Measurements from ENCODE around the gene MED13L. TPM values are rescaled to one million over a fixed set of nuclear protein-coding genes. Genes with fewer than 3 reads are reported as not detected.

MED13L gene
- total RNA-seq, 1 experiment from 2014 or later: 94.1 TPM

- no peaks in the 10 kb centered on the region for H3K27me3 ChIP-seq (replicated peaks; ENCODE audit: insufficient read depth, low read depth, low read length, poor library complexity)
- peak overlapping the region; percentile 36 for H3K4me3 ChIP-seq (ENCODE audit: low read depth, low read length, poor library complexity, severe bottlenecking)
- TF ChIP-seq CTCF (conservative IDR thresholded peaks at IDR 0.05; ENCODE audit: low read depth, low read length) (no peak), EZH2 (IDR thresholded peaks at IDR 0.05; ENCODE audit: borderline replicate concordance, low read depth, low read length, poor library complexity, severe bottlenecking) (no peak)
- H3K9me3 ChIP-seq (ENCODE audit: low read depth, low read length, poor library complexity, severe bottlenecking): no peaks in the 10 kb centered on the region
- ChIA-PET CTCF (no interaction called here), POLR2A (ENCODE audit: low non-redundant PET) (interaction anchor here (0.5 kb wide), 1 partner anchor 125 kb away, joined by 4 read pairs; no protein-coding TSS in a partner anchor)
- H3K4me1 ChIP-seq (ENCODE audit: insufficient read depth, low read length, poor library complexity, severe bottlenecking): peaks cover 76% of the 10 kb centered on the region
- peak overlapping the region; percentile 22 for H3K27ac ChIP-seq (ENCODE audit: low read depth, low read length, poor library complexity, severe bottlenecking)
- intact Hi-C loops (cut with micrococcal nuclease; ENCODE audit: unreplicated experiment): loop anchor here (5.0 kb wide), 1 partner anchor 105 kb away; no protein-coding TSS in a partner anchor
- peak; percentile 65 for DNase-seq (ENCODE audit: low spot score)
- H3K36me3 ChIP-seq (ENCODE audit: insufficient read depth, low read length, poor library complexity, severe bottlenecking): no peaks in the 10 kb centered on the region
- no TSS peak for BruUV-seq (replicated peaks)
These were observed 154.9 kb downstream of the MED13L start for GRCh38 chr12:116122628-116123027.

GRCh38 chr12:116121453-116121871, 156.0 kb downstream of the MED13L start:
- no peak for DNase-seq (ENCODE audit: low spot score)
- no peaks in the 10 kb centered on the region for H3K36me3 ChIP-seq (ENCODE audit: insufficient read depth, low read length, poor library complexity, severe bottlenecking)
- intact Hi-C loops (cut with micrococcal nuclease; ENCODE audit: unreplicated experiment): loop anchor here (5.0 kb wide), 1 partner anchor 104 kb away; no protein-coding TSS in a partner anchor
- H3K9me3 ChIP-seq (ENCODE audit: low read depth, low read length, poor library complexity, severe bottlenecking): no peaks in the 10 kb centered on the region
- peaks cover 80% of the 10 kb centered on the region for H3K4me1 ChIP-seq (ENCODE audit: insufficient read depth, low read length, poor library complexity, severe bottlenecking)
- no TSS peak for BruUV-seq (replicated peaks)
- H3K27me3 ChIP-seq (replicated peaks; ENCODE audit: insufficient read depth, low read depth, low read length, poor library complexity): no peaks in the 10 kb centered on the region
- TF ChIP-seq CTCF (conservative IDR thresholded peaks at IDR 0.05; ENCODE audit: low read depth, low read length) (no peak), EZH2 (IDR thresholded peaks at IDR 0.05; ENCODE audit: borderline replicate concordance, low read depth, low read length, poor library complexity, severe bottlenecking) (no peak)
- peak overlapping the region; percentile 22 for H3K27ac ChIP-seq (ENCODE audit: low read depth, low read length, poor library complexity, severe bottlenecking)
- POLR2A ChIA-PET (ENCODE audit: low non-redundant PET): no interaction called here
- CTCF ChIA-PET: no interaction called here
- peak overlapping the region; percentile 25 for H3K4me3 ChIP-seq (ENCODE audit: low read depth, low read length, poor library complexity, severe bottlenecking)

GRCh38 chr12:116116650-116117424, 160.7 kb downstream of the MED13L start:
- H3K4me1 ChIP-seq (ENCODE audit: insufficient read depth, low read length, poor library complexity, severe bottlenecking): peaks cover 50% of the 10 kb centered on the region
- no peaks in the 10 kb centered on the region for H3K9me3 ChIP-seq (ENCODE audit: low read depth, low read length, poor library complexity, severe bottlenecking)
- H3K36me3 ChIP-seq (ENCODE audit: insufficient read depth, low read length, poor library complexity, severe bottlenecking): no peaks in the 10 kb centered on the region
- no peaks in the 10 kb centered on the region for H3K27me3 ChIP-seq (replicated peaks; ENCODE audit: insufficient read depth, low read depth, low read length, poor library complexity)
- ChIA-PET POLR2A (ENCODE audit: low non-redundant PET) (no interaction called here), CTCF (no interaction called here)
- no peak overlapping the region for H3K27ac ChIP-seq (ENCODE audit: low read depth, low read length, poor library complexity, severe bottlenecking)
- intact Hi-C loops (cut with micrococcal nuclease; ENCODE audit: unreplicated experiment): no loop called here
- no TSS peak for BruUV-seq (replicated peaks)
- TF ChIP-seq CTCF (conservative IDR thresholded peaks at IDR 0.05; ENCODE audit: low read depth, low read length): no peak
- no peak for TF ChIP-seq EZH2 (IDR thresholded peaks at IDR 0.05; ENCODE audit: borderline replicate concordance, low read depth, low read length, poor library complexity, severe bottlenecking)
- no peak for DNase-seq (ENCODE audit: low spot score)
- no peak overlapping the region for H3K4me3 ChIP-seq (ENCODE audit: low read depth, low read length, poor library complexity, severe bottlenecking)

All from A673 (cell line).